Measurements from ENCODE around the gene C2orf69.
A peak's percentile ranks its signal among the peaks of the same experiment; 100 is the strongest.

Gene C2orf69

GRCh38 chr2:199928226-199928625 is 17.1 kb downstream of the C2orf69 start:
- no peak for DNase-seq (ENCODE audit: low read depth)
- no peak for TF ChIP-seq CTCF (IDR thresholded peaks at IDR 0.05; ENCODE audit: control insufficient read depth, insufficient read depth, low read depth, low read length, missing control alignments)
- H3K4me3 ChIP-seq (ENCODE audit: control insufficient read depth, low read depth, low read length) = no peak overlapping the region

DNA sequence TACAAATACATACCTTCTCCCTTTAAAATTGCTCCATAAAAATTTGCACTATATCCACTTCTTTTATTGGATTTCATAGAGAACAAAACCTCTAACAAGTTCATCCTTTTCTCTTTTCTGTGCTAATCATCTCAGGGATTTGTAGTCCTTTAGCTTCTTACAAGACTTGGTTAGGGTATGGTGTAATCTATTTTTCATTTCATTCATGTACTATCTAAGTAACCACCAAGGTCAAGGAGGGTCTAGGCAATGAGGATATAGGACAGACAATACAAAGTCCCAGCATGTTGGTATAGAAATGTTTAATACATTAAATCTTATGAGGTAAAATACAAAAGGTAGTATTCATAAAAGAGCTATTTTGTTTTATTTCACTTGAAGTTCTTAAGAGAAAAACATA is 17.5 kb downstream of the C2orf69 start:
- DNase-seq (ENCODE audit: low read depth) = no peak
- H3K4me3 ChIP-seq (ENCODE audit: control insufficient read depth, low read depth, low read length) = no peak overlapping the region
- no peak for TF ChIP-seq CTCF (IDR thresholded peaks at IDR 0.05; ENCODE audit: control insufficient read depth, insufficient read depth, low read depth, low read length, missing control alignments)

- H3K4me3 ChIP-seq (ENCODE audit: control insufficient read depth, low read depth, low read length) = no peak overlapping the region
- DNase-seq (ENCODE audit: low read depth) = no peak
- no peak for TF ChIP-seq CTCF (IDR thresholded peaks at IDR 0.05; ENCODE audit: control insufficient read depth, insufficient read depth, low read depth, low read length, missing control alignments)
Measured at GRCh38 chr2:199929262-199929661, 18.2 kb downstream of the C2orf69 start.

DNA sequence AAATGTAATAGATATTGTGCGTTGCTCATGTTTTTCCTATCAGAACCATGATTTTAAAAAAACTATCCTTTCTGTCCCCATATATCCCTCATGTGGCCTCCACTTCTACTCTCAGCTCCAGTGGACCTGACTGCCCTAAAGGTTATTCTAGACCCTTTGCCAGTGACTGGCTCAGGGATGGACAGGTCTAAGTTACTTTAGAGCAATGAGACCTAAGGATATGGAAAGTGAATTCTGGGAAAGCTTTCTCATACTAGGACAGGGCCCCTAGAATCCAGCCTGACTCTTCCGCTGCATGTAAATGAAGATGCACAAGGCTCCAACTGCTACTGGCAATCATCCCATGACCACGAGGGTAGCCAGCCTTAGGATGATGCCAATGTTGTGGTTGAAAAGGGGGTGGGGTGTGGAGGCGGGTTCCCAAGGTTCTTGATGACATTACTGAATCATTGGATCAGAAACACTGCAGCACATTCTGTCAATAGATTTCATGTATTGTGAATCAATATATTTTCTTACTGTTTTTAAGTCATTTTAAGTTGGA is 21.3 kb downstream of the C2orf69 start:
- no peak for DNase-seq (ENCODE audit: low read depth)

GRCh38 chr2:199933466-199933865 is 22.4 kb downstream of the C2orf69 start:
- no peak for TF ChIP-seq CTCF (IDR thresholded peaks at IDR 0.05; ENCODE audit: control insufficient read depth, insufficient read depth, low read depth, low read length, missing control alignments)
- DNase-seq (ENCODE audit: low read depth) = no peak
- H3K4me3 ChIP-seq (ENCODE audit: control insufficient read depth, low read depth, low read length) = no peak overlapping the region

More for the DNA sequence above, 21.3 kb downstream of the C2orf69 start:
- no peak for TF ChIP-seq CTCF (IDR thresholded peaks at IDR 0.05; ENCODE audit: control insufficient read depth, insufficient read depth, low read depth, low read length, missing control alignments)
- H3K4me3 ChIP-seq (ENCODE audit: control insufficient read depth, low read depth, low read length) = no peak overlapping the region

- no peak for TF ChIP-seq CTCF (IDR thresholded peaks at IDR 0.05; ENCODE audit: control insufficient read depth, insufficient read depth, low read depth, low read length, missing control alignments)
- DNase-seq (ENCODE audit: low read depth) = no peak
- no peak overlapping the region for H3K4me3 ChIP-seq (ENCODE audit: control insufficient read depth, low read depth, low read length)
Measured at GRCh38 chr2:199936554-199936953, 25.5 kb downstream of the C2orf69 start.

DNA sequence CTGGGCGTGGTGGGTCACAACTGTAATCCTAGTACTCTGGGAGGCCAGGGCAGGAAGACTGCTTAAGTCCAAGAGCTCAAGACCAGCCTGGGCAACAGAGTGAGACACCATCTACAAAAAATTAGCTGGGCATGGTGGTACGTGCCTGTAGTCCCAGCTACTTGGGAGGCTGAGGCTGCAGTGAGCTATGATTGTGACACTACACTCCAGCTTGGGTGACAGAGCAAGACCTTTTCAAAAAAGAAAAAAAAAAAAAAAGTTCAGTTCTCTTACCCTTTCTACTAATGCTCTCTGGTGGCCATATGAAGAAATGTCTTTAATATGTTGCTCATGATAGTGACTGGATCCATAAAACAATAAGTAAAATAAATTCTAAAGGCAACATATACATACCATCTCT is 29.3 kb downstream of the C2orf69 start:
- no peak for DNase-seq (ENCODE audit: low read depth)
- TF ChIP-seq CTCF (IDR thresholded peaks at IDR 0.05; ENCODE audit: control insufficient read depth, insufficient read depth, low read depth, low read length, missing control alignments) = peak; percentile 7
- no peak overlapping the region for H3K4me3 ChIP-seq (ENCODE audit: control insufficient read depth, low read depth, low read length)

Measured in AG09309 (cell line).